ENCODE results near the gene PTPRQ. TPM values are rescaled to one million over a fixed set of nuclear protein-coding genes. Genes with fewer than 3 reads are reported as not detected.
"Not testable (repeated sequence)": the region's sequence is repeated elsewhere in the genome, so short reads cannot be mapped to it uniquely, and the experiment has no call there.

Gene PTPRQ
- total RNA-seq, 1 experiment from 2014 or later, result not detected

DNA sequence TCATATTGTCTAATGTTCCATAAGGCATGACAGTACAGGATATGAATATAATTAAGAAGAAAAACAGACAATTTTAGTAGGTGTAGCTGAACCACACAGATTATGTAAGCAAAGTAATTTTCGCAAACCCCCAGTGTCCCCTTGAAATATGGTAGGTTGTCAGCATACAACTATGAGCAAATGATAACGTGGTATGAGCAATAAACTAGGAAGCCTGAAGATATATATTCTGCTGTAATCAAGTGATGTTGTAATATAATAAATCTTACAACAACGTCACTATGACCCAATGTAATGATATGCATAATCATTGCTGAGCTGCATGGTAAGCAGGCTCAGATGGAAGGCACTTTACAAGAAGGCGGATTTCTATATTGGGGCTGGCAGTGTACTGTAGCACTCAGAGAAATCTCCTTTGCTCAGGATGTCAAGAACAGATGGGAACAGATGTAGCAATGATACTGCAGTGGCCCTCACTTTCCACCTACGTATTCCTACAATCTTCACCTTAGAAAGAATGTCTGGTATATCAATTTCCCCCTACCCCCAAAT lies 215.6 kb downstream of the PTPRQ start:
- Mint-ChIP-seq H3K36me3 (ENCODE audit: insufficient read depth, unreplicated experiment) (no peaks in the 10 kb centered on the region), H3K4me3 (ENCODE audit: unreplicated experiment) (no peak overlapping the region), H3K9me3 (ENCODE audit: unreplicated experiment) (no peaks in the 10 kb centered on the region), H3K27me3 (ENCODE audit: insufficient read depth, unreplicated experiment) (peaks cover 8% of the 10 kb centered on the region), H3K27ac (ENCODE audit: unreplicated experiment) (no peak overlapping the region), H3K4me1 (ENCODE audit: low read depth, unreplicated experiment) (no peaks in the 10 kb centered on the region)
- no TSS peak for BruUV-seq (replicated peaks)
- Histone ChIP-seq H3K36me3 (ENCODE audit: control insufficient read depth, insufficient read depth, low read length) (no peaks in the 10 kb centered on the region), H3K4me1 (no peaks in the 10 kb centered on the region), H3K9me3 (no peaks in the 10 kb centered on the region), H3K27me3 (replicated peaks; ENCODE audit: control insufficient read depth, insufficient read depth, low read length) (no peaks in the 10 kb centered on the region), H3K4me3 (ENCODE audit: low read depth, low read length) (no peak overlapping the region)
- POLR2A ChIA-PET, result no interaction called here
- intact Hi-C loops (cut with micrococcal nuclease; ENCODE audit: unreplicated experiment), result no loop called here
- TF ChIP-seq, protein P1, sequence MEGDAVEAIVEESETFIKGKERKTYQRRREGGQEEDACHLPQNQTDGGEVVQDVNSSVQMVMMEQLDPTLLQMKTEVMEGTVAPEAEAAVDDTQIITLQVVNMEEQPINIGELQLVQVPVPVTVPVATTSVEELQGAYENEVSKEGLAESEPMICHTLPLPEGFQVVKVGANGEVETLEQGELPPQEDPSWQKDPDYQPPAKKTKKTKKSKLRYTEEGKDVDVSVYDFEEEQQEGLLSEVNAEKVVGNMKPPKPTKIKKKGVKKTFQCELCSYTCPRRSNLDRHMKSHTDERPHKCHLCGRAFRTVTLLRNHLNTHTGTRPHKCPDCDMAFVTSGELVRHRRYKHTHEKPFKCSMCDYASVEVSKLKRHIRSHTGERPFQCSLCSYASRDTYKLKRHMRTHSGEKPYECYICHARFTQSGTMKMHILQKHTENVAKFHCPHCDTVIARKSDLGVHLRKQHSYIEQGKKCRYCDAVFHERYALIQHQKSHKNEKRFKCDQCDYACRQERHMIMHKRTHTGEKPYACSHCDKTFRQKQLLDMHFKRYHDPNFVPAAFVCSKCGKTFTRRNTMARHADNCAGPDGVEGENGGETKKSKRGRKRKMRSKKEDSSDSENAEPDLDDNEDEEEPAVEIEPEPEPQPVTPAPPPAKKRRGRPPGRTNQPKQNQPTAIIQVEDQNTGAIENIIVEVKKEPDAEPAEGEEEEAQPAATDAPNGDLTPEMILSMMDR (IDR thresholded peaks at IDR 0.05; ENCODE audit: insufficient read depth in 1 of 2, low read depth in 1 of 2, low read length in 1 of 2, severe bottlenecking in 1 of 2, unreplicated experiment in 1 of 2), result no peak
- CTCF ChIA-PET, result no interaction called here
- no peak for DNase-seq

DNA sequence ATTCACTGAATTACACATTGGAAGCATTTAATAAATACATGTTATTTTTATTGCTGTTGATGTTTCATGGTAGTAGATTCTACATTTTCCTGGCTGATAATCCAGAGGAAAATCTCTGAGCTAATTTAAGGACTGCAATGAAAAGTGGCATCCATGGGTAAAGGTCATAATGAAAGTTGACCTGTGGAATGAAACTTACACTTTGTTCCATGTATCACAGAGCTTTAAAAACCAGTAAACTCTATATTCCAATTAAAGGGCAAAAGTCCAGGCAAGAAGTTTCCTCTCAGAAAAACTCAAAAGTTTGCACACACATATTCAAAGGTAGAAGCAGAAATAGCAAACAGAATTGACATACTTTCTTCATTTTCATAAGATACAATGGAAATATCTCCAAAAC lies 218.6 kb downstream of the PTPRQ start:
- ChIA-PET POLR2A (no interaction called here), CTCF (no interaction called here)
- H3K27me3 Mint-ChIP-seq (ENCODE audit: insufficient read depth, unreplicated experiment), result peaks cover 10% of the 10 kb centered on the region

DNA sequence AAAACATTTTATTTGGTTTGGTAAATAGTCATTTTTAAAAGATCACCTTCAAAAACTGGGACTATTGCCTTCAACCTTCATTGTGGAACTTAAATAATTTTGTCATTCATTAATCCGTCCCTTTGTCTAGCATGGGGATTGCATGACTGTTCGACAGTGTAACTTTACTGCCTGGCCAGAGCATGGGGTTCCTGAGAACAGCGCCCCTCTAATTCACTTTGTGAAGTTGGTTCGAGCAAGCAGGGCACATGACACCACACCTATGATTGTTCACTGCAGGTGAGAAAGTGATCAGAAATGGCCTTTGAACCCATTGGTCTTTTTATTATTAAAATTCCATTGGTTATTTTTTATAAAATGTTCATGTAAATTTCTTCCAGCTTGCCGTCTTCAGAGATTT lies 226.2 kb downstream of the PTPRQ start:
- H3K4me3 ChIP-seq (ENCODE audit: low read depth, low read length), result no peak overlapping the region
- Mint-ChIP-seq H3K36me3 (ENCODE audit: insufficient read depth, unreplicated experiment) (no peaks in the 10 kb centered on the region), H3K9me3 (ENCODE audit: unreplicated experiment) (no peaks in the 10 kb centered on the region), H3K4me3 (ENCODE audit: unreplicated experiment) (no peak overlapping the region), H3K27ac (ENCODE audit: unreplicated experiment) (no peak overlapping the region), H3K27me3 (ENCODE audit: insufficient read depth, unreplicated experiment) (peaks cover 5% of the 10 kb centered on the region), H3K4me1 (ENCODE audit: low read depth, unreplicated experiment) (no peaks in the 10 kb centered on the region)
- no peaks in the 10 kb centered on the region for H3K27me3 ChIP-seq (replicated peaks; ENCODE audit: control insufficient read depth, insufficient read depth, low read length)
- no peak for DNase-seq
- BruUV-seq (replicated peaks), result no TSS peak
- TF ChIP-seq, protein P1 (IDR thresholded peaks at IDR 0.05; ENCODE audit: insufficient read depth in 1 of 2, low read depth in 1 of 2, low read length in 1 of 2, severe bottlenecking in 1 of 2, unreplicated experiment in 1 of 2), result no peak
- ChIA-PET POLR2A (no interaction called here), CTCF (no interaction called here)
- no peaks in the 10 kb centered on the region for H3K4me1 ChIP-seq
- intact Hi-C loops (cut with micrococcal nuclease; ENCODE audit: unreplicated experiment), result no loop called here
- H3K9me3 ChIP-seq, result no peaks in the 10 kb centered on the region
- no peaks in the 10 kb centered on the region for H3K36me3 ChIP-seq (ENCODE audit: control insufficient read depth, insufficient read depth, low read length)

More for the DNA sequence above, 218.6 kb downstream of the PTPRQ start:
- Histone ChIP-seq H3K4me3 (ENCODE audit: low read depth, low read length) (no peak overlapping the region), H3K4me1 (no peaks in the 10 kb centered on the region), H3K9me3 (no peaks in the 10 kb centered on the region), H3K27me3 (replicated peaks; ENCODE audit: control insufficient read depth, insufficient read depth, low read length) (no peaks in the 10 kb centered on the region), H3K36me3 (ENCODE audit: control insufficient read depth, insufficient read depth, low read length) (no peaks in the 10 kb centered on the region)
- no peak for DNase-seq
- Mint-ChIP-seq H3K9me3 (ENCODE audit: unreplicated experiment) (no peaks in the 10 kb centered on the region), H3K36me3 (ENCODE audit: insufficient read depth, unreplicated experiment) (no peaks in the 10 kb centered on the region), H3K4me3 (ENCODE audit: unreplicated experiment) (no peak overlapping the region), H3K27ac (ENCODE audit: unreplicated experiment) (no peak overlapping the region), H3K4me1 (ENCODE audit: low read depth, unreplicated experiment) (no peaks in the 10 kb centered on the region)
- BruUV-seq (replicated peaks), result no TSS peak
- TF ChIP-seq, protein P1 (IDR thresholded peaks at IDR 0.05; ENCODE audit: insufficient read depth in 1 of 2, low read depth in 1 of 2, low read length in 1 of 2, severe bottlenecking in 1 of 2, unreplicated experiment in 1 of 2), result no peak
- intact Hi-C loops (cut with micrococcal nuclease; ENCODE audit: unreplicated experiment), result no loop called here

DNA sequence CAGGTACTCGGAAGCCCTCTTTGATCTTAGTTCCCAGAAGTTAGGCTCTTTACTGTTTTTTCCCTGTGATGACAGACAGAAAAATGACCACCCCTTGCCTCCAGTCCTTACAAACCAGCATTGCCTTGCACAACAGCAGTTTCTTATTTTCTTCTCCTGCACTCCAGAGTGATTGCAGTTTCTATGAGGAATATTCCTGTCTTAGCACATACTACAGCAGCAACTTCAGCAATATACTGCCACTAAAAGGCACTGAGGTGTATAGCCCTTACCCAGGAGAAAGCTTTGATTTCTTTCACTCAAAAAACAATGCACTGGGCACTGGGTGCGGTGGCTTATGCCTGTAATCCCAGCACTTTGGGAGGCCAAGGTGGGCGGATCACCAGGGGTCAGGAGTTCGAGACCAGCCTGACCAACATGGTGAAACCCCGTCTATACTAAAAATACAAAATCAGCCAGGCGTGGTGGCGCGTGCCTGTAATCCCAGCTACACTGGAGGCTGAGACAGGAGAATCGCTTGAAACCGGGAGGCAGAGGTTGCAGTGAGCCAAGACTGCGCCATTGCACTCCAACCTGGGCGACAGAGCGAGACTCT lies 232.1 kb downstream of the PTPRQ start:
- H3K9me3 ChIP-seq; DNase-seq; H3K27ac Mint-ChIP-seq (ENCODE audit: unreplicated experiment); BruUV-seq (replicated peaks); H3K36me3 ChIP-seq (ENCODE audit: control insufficient read depth, insufficient read depth, low read length); CTCF ChIA-PET; H3K9me3 Mint-ChIP-seq (ENCODE audit: unreplicated experiment); H3K4me1 Mint-ChIP-seq (ENCODE audit: low read depth, unreplicated experiment); intact Hi-C loops (cut with micrococcal nuclease; ENCODE audit: unreplicated experiment); H3K27me3 Mint-ChIP-seq (ENCODE audit: insufficient read depth, unreplicated experiment); H3K36me3 Mint-ChIP-seq (ENCODE audit: insufficient read depth, unreplicated experiment); H3K4me3 Mint-ChIP-seq (ENCODE audit: unreplicated experiment); POLR2A ChIA-PET; H3K27me3 ChIP-seq (replicated peaks; ENCODE audit: control insufficient read depth, insufficient read depth, low read length); H3K4me1 ChIP-seq; H3K4me3 ChIP-seq (ENCODE audit: low read depth, low read length): not testable (repeated sequence)

Data from Caco-2 (cell line).